ENCODE data around the gene CYP46A1. TPM values are rescaled to one million over a fixed set of nuclear protein-coding genes. Genes with fewer than 3 reads are reported as not detected.

The CYP46A1 gene
- total and polyA plus RNA-seq, 2 donors from 2014 or later, result 0.82 to 2.5 TPM

GRCh38 chr14:99663386-99664057 is 20.6 kb upstream of the CYP46A1 start:
- DNase-seq, result no peak
- H3K36me3 ChIP-seq (ENCODE audit: control insufficient read depth in 2 of 3, insufficient read depth in 3 of 3, low read length in 3 of 3), result no peaks in the 10 kb centered on the region
- H3K4me1 ChIP-seq (ENCODE audit: control insufficient read depth in 2 of 3, insufficient read depth in 2 of 3, low read depth in 1 of 3, low read length in 3 of 3), result no peaks in the 10 kb centered on the region
- TF ChIP-seq, protein P1, sequence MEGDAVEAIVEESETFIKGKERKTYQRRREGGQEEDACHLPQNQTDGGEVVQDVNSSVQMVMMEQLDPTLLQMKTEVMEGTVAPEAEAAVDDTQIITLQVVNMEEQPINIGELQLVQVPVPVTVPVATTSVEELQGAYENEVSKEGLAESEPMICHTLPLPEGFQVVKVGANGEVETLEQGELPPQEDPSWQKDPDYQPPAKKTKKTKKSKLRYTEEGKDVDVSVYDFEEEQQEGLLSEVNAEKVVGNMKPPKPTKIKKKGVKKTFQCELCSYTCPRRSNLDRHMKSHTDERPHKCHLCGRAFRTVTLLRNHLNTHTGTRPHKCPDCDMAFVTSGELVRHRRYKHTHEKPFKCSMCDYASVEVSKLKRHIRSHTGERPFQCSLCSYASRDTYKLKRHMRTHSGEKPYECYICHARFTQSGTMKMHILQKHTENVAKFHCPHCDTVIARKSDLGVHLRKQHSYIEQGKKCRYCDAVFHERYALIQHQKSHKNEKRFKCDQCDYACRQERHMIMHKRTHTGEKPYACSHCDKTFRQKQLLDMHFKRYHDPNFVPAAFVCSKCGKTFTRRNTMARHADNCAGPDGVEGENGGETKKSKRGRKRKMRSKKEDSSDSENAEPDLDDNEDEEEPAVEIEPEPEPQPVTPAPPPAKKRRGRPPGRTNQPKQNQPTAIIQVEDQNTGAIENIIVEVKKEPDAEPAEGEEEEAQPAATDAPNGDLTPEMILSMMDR (IDR thresholded peaks at IDR 0.05; ENCODE audit: borderline replicate concordance, extremely low read depth, insufficient read depth), result no peak
- H3K9me3 ChIP-seq (ENCODE audit: control insufficient read depth in 2 of 3, insufficient read depth in 1 of 3, low read length in 3 of 3), result no peaks in the 10 kb centered on the region
- H3K27ac ChIP-seq (ENCODE audit: low read depth in 2 of 2, low read length in 2 of 2), result no peak overlapping the region
- H3K27me3 ChIP-seq (ENCODE audit: control insufficient read depth, insufficient read depth, low read length), result peaks cover 8% of the 10 kb centered on the region
- no peak overlapping the region for H3K9ac ChIP-seq (ENCODE audit: low read length in 3 of 3)
- no peak overlapping the region for H3K4me3 ChIP-seq (ENCODE audit: low read length in 3 of 3)
- no peak for FAIRE-seq
- intact Hi-C loops (cut with DNase I), result no loop called here

GRCh38 chr14:99664058-99664936 is 19.8 kb upstream of the CYP46A1 start:
- no peak overlapping the region for H3K4me3 ChIP-seq (ENCODE audit: low read length in 3 of 3)
- H3K9me3 ChIP-seq (ENCODE audit: control insufficient read depth in 2 of 3, insufficient read depth in 1 of 3, low read length in 3 of 3), result no peaks in the 10 kb centered on the region
- H3K4me1 ChIP-seq (ENCODE audit: control insufficient read depth in 2 of 3, insufficient read depth in 2 of 3, low read depth in 1 of 3, low read length in 3 of 3), result no peaks in the 10 kb centered on the region
- TF ChIP-seq, protein P1 (IDR thresholded peaks at IDR 0.05; ENCODE audit: borderline replicate concordance, extremely low read depth, insufficient read depth), result no peak
- no peak overlapping the region for H3K27ac ChIP-seq (ENCODE audit: low read depth in 2 of 2, low read length in 2 of 2)
- no peaks in the 10 kb centered on the region for H3K36me3 ChIP-seq (ENCODE audit: control insufficient read depth in 2 of 3, insufficient read depth in 3 of 3, low read length in 3 of 3)
- DNase-seq, result no peak
- FAIRE-seq, result no peak
- intact Hi-C loops (cut with DNase I), result no loop called here
- peaks cover 5% of the 10 kb centered on the region for H3K27me3 ChIP-seq (ENCODE audit: control insufficient read depth, insufficient read depth, low read length)
- H3K9ac ChIP-seq (ENCODE audit: low read length in 3 of 3), result no peak overlapping the region

GRCh38 chr14:99664937-99665273 is 19.2 kb upstream of the CYP46A1 start:
- FAIRE-seq (no peak), DNase-seq (no peak)
- Histone ChIP-seq H3K9me3 (ENCODE audit: control insufficient read depth in 2 of 3, insufficient read depth in 1 of 3, low read length in 3 of 3) (no peaks in the 10 kb centered on the region), H3K4me3 (ENCODE audit: low read length in 3 of 3) (no peak overlapping the region), H3K4me1 (ENCODE audit: control insufficient read depth in 2 of 3, insufficient read depth in 2 of 3, low read depth in 1 of 3, low read length in 3 of 3) (no peaks in the 10 kb centered on the region), H3K9ac (ENCODE audit: low read length in 3 of 3) (no peak overlapping the region), H3K27ac (ENCODE audit: low read depth in 2 of 2, low read length in 2 of 2) (no peak overlapping the region), H3K36me3 (ENCODE audit: control insufficient read depth in 2 of 3, insufficient read depth in 3 of 3, low read length in 3 of 3) (no peaks in the 10 kb centered on the region), H3K27me3 (ENCODE audit: control insufficient read depth, insufficient read depth, low read length) (peaks cover 5% of the 10 kb centered on the region)
- TF ChIP-seq, protein P1 (IDR thresholded peaks at IDR 0.05; ENCODE audit: borderline replicate concordance, extremely low read depth, insufficient read depth), result no peak
- intact Hi-C loops (cut with DNase I), result no loop called here
